ENCODE data around the gene C2orf72. TPM values are rescaled to one million over a fixed set of nuclear protein-coding genes. Genes with fewer than 3 reads are reported as not detected.

C2orf72 gene
- total and polyA plus RNA-seq, 2 of the 13 experiments (the other 11 are each of a cell fraction or from before 2014, with no cell fraction given), result 147 to 203 TPM

DNA sequence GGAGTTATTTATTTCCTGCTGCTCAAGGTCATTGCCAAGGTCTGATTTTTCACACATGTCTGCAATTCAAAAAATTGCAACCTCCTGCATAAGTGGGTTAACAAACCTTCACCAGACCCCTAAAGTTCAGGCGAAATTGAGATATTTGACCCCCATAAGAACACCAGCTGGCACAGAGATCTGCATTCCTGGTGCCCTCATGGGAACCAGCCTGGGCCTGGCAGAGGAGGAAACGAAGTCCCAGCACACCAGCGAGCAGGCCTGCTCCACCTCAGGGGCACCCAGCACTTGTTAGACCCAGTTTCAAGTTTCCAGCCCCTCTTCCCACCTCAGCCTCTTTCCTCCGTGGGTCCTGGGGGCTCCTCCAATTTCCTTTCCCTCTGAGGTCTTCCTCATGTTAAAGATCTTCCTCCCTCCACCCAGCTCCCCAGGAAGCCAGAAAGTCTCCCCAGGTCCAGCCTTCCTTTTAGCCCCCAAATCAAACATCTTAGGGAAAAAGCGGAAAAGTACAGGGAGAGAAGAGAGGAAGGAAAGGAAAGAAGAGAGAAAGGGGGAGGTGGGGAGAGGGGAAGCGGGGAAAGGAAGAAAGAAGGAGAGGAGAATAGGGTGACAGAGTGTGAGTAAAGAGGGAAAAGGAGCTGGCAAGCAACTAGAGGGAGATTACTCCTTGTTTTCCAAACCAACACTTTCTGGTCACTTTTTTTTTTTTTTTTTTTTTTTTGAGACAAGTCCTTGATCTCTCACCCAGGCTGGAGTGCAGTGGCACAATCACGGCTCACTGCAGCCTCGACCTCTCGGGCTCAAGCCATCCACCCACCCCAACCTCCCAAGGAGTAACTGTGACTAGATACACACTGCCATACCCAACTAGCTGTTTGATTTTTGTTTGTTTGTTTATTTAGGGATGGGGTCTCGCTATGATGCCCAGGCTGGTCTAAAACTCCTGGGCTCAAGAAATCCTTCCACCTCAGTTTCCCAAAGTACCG, 3.9 kb upstream of the C2orf72 start (continued):
- TF ChIP-seq, protein P1, sequence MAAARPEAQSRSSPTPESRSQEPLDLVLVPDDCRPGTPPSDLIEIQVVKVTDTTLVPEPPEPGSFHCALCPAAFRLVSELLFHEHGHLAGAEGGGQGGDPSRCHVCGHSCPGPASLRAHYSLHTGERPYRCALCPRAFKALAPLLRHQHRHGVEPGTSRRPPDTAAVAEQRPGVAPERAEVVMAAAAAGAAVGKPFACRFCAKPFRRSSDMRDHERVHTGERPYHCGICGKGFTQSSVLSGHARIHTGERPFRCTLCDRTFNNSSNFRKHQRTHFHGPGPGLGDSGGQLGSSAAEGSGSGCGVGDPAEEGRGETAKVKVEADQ (CRISPR knock-in tag; IDR thresholded peaks at IDR 0.05; ENCODE audit: borderline replicate concordance), result peak; percentile 45; the same call in 1 of the 2 replicates
- TF ChIP-seq RARG (CRISPR knock-in tag; IDR thresholded peaks at IDR 0.05; ENCODE audit: low read depth) (no peak), ZIK1 (CRISPR knock-in tag; IDR thresholded peaks at IDR 0.05; ENCODE audit: borderline replicate concordance, low read depth) (0 out of 2 replicates have a peak, but pooled peaks have one; percentile 2), ZNF530 (CRISPR knock-in tag; IDR thresholded peaks at IDR 0.05; ENCODE audit: low read depth) (no peak), TOPORS (CRISPR knock-in tag; IDR thresholded peaks at IDR 0.05) (no peak), MTF1 (CRISPR knock-in tag; IDR thresholded peaks at IDR 0.05) (no peak), ZNF552 (CRISPR knock-in tag; IDR thresholded peaks at IDR 0.05; ENCODE audit: borderline replicate concordance) (no peak), NFE2 (CRISPR knock-in tag; IDR thresholded peaks at IDR 0.05) (no peak), NFIC (IDR thresholded peaks at IDR 0.05; ENCODE audit: low read length) (no peak; the same call in 1 of the 2 replicates), NFE2L2 (IDR thresholded peaks at IDR 0.05; ENCODE audit: low read length) (no peak), PPARG (CRISPR knock-in tag; conservative IDR thresholded peaks at IDR 0.05) (no peak), ZNF205 (CRISPR knock-in tag; IDR thresholded peaks at IDR 0.05) (no peak), POLR2AphosphoS2 (IDR thresholded peaks at IDR 0.05; ENCODE audit: low read depth, low read length) (no peak)
- TF ChIP-seq, protein P2, sequence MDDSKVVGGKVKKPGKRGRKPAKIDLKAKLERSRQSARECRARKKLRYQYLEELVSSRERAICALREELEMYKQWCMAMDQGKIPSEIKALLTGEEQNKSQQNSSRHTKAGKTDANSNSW (CRISPR knock-in tag; IDR thresholded peaks at IDR 0.05; ENCODE audit: borderline replicate concordance), result no peak
- TF ChIP-seq, protein P3, sequence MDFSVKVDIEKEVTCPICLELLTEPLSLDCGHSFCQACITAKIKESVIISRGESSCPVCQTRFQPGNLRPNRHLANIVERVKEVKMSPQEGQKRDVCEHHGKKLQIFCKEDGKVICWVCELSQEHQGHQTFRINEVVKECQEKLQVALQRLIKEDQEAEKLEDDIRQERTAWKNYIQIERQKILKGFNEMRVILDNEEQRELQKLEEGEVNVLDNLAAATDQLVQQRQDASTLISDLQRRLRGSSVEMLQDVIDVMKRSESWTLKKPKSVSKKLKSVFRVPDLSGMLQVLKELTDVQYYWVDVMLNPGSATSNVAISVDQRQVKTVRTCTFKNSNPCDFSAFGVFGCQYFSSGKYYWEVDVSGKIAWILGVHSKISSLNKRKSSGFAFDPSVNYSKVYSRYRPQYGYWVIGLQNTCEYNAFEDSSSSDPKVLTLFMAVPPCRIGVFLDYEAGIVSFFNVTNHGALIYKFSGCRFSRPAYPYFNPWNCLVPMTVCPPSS (IDR thresholded peaks at IDR 0.05), result no peak
- TF ChIP-seq, protein P4, sequence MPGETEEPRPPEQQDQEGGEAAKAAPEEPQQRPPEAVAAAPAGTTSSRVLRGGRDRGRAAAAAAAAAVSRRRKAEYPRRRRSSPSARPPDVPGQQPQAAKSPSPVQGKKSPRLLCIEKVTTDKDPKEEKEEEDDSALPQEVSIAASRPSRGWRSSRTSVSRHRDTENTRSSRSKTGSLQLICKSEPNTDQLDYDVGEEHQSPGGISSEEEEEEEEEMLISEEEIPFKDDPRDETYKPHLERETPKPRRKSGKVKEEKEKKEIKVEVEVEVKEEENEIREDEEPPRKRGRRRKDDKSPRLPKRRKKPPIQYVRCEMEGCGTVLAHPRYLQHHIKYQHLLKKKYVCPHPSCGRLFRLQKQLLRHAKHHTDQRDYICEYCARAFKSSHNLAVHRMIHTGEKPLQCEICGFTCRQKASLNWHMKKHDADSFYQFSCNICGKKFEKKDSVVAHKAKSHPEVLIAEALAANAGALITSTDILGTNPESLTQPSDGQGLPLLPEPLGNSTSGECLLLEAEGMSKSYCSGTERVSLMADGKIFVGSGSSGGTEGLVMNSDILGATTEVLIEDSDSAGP (CRISPR knock-in tag; IDR thresholded peaks at IDR 0.05; ENCODE audit: borderline replicate concordance), result peak; percentile 16; the same call in 1 of the 2 replicates
- TF ChIP-seq, protein P5, sequence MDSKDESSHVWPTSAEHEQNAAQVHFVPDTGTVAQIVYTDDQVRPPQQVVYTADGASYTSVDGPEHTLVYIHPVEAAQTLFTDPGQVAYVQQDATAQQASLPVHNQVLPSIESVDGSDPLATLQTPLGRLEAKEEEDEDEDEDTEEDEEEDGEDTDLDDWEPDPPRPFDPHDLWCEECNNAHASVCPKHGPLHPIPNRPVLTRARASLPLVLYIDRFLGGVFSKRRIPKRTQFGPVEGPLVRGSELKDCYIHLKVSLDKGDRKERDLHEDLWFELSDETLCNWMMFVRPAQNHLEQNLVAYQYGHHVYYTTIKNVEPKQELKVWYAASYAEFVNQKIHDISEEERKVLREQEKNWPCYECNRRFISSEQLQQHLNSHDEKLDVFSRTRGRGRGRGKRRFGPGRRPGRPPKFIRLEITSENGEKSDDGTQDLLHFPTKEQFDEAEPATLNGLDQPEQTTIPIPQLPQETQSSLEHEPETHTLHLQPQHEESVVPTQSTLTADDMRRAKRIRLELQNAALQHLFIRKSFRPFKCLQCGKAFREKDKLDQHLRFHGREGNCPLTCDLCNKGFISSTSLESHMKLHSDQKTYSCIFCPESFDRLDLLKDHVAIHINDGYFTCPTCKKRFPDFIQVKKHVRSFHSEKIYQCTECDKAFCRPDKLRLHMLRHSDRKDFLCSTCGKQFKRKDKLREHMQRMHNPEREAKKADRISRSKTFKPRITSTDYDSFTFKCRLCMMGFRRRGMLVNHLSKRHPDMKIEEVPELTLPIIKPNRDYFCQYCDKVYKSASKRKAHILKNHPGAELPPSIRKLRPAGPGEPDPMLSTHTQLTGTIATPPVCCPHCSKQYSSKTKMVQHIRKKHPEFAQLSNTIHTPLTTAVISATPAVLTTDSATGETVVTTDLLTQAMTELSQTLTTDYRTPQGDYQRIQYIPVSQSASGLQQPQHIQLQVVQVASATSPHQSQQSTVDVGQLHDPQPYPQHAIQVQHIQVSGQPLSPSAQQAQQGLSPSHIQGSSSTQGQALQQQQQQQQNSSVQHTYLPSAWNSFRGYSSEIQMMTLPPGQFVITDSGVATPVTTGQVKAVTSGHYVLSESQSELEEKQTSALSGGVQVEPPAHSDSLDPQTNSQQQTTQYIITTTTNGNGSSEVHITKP (CRISPR knock-in tag; IDR thresholded peaks at IDR 0.05; ENCODE audit: low read depth), result no peak
- TF ChIP-seq, protein P6, sequence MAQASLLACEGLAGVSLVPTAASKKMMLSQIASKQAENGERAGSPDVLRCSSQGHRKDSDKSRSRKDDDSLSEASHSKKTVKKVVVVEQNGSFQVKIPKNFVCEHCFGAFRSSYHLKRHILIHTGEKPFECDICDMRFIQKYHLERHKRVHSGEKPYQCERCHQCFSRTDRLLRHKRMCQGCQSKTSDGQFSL (CRISPR knock-in tag; IDR thresholded peaks at IDR 0.05), result no peak

All from HepG2 (cell line).